Smooth muscle cell (in vitro differentiated cells): ENCODE results near the gene DRG2. TPM values are rescaled to one million over a fixed set of nuclear protein-coding genes. Genes with fewer than 3 reads are reported as not detected.

ENCODE experiments used
- DNase-seq: peaks from one replicate; lab custom pipeline; 2025; ENCODE audit not compliant: unreplicated experiment; lab: John Stamatoyannopoulos, UW
- H2AFZ ChIP-seq: fragments of 200-600 bp; sonication (generic); 2 replicates; pipeline ENCODE4 v1.6.0; 2016; ENCODE audit warnings: antibody characterized with exemption, low read depth, mild to moderate bottlenecking
- H3F3A ChIP-seq: fragments of 200-600 bp; sonication (generic); 2 replicates; pipeline ENCODE4 v1.6.0; 2017; ENCODE audit warnings: antibody characterized with exemption, low read depth
- H3K27ac ChIP-seq: fragments of 200-600 bp; sonication (generic); 2 replicates; pipeline ENCODE4 v1.5.1; 2016; ENCODE audit warnings: low read depth, mild to moderate bottlenecking
- H3K27me3 ChIP-seq: fragments of 200-600 bp; sonication (generic); 2 replicates; pipeline ENCODE4 v1.6.1; 2016; ENCODE audit warnings: low read depth, mild to moderate bottlenecking
- H3K36me3 ChIP-seq: fragments of 200-600 bp; sonication (generic); 2 replicates; pipeline ENCODE4 v1.5.1; 2016; ENCODE audit warnings: low read depth
- H3K4me1 ChIP-seq: fragments of 200-600 bp; sonication (generic); 2 replicates; pipeline ENCODE4 v1.5.1; 2016; ENCODE audit warnings: low read depth
- H3K4me2 ChIP-seq: fragments of 200-600 bp; sonication (generic); 2 replicates; pipeline ENCODE4 v1.6.0; 2016; ENCODE audit warnings: mild to moderate bottlenecking
- H3K4me3 ChIP-seq: fragments of 200-600 bp; sonication (generic); 2 replicates; pipeline ENCODE4 v1.5.1; 2016; ENCODE audit warnings: mild to moderate bottlenecking
- H3K79me2 ChIP-seq: fragments of 200-600 bp; sonication (generic); 2 replicates; pipeline ENCODE4 v1.6.0; 2016; ENCODE audit warnings: low read depth, mild to moderate bottlenecking
- H3K9ac ChIP-seq: fragments of 200-600 bp; sonication (generic); 2 replicates; pipeline ENCODE4 v1.6.0; 2016; ENCODE audit warnings: low read depth
- H3K9me3 ChIP-seq: fragments of 200-600 bp; sonication (generic); replicated peaks from 2 replicates; pipeline ENCODE4 v1.5.1; 2016; ENCODE audit warnings: low read depth
- H4K20me1 ChIP-seq: fragments of 200-600 bp; sonication (generic); 2 replicates; pipeline ENCODE4 v1.6.0; 2016; ENCODE audit warnings: low read depth
- CTCF ChIP-seq: fragments of 200-600 bp; sonication (generic); IDR thresholded peaks from 2 replicates; pipeline ENCODE4 v1.5.1; 2017; ENCODE audit warnings: borderline replicate concordance, mild to moderate bottlenecking, antibody characterized with exemption; ENCODE audit not compliant: insufficient read depth, poor library complexity, severe bottlenecking
- WGBS: methylation state at CpG from one replicate; pipeline ENCODE4 v1.1.7; 2016; ENCODE audit warnings: low lambda C conversion rate; 5-methylcytosine and 5-hydroxymethylcytosine counted together
- polyA plus RNA-seq: library from polyadenylated mRNA; unstranded; fragments of >200 nt; fragmentation: Nextera tagmentation; extraction: Ambion mirVana; gene quantifications from 2 replicates; pipeline ENCODE4 v1.2.1, GENCODE V29; 2016
- total RNA-seq: library from RNA; depleted of rRNA; stranded (reverse); fragments of >200 nt; gene quantifications from 2 replicates; pipeline ENCODE4 v1.2.3, GENCODE V29; 2014

Gene DRG2
- total and polyA plus RNA-seq, 2 experiments from 2014 or later, result 24.5 to 36.6 TPM

DNA sequence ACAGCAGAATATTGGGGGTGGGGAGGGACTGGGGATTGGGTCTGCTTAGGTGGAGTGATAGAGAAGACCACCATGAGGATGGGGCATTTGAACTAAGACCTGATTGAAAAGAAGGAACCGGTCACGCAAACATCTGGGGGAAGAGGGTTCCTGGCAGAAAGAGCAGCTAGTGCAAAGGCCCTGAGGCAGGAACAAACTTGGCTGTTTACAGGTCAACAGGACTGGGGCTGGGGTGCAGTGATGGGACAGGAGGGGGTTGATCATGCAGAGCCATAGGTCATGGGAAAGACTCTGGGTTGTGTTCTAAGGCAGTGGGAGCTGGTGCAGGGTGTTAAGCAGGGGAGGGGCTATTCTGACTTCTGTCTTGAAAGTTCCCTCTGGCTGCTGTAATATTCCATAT, 1.9 kb downstream of the DRG2 start:
- H3K36me3 ChIP-seq, result no peaks in the 10 kb centered on the region
- no peak overlapping the region for H3K27ac ChIP-seq
- H3K4me3 ChIP-seq, result no peak overlapping the region
- no peak for TF ChIP-seq CTCF
- no peaks in the 10 kb centered on the region for H3F3A ChIP-seq
- H3K4me1 ChIP-seq, result peaks cover 7% of the 10 kb centered on the region
- H3K27me3 ChIP-seq, result no peaks in the 10 kb centered on the region
- DNase-seq, result no peak
- H3K9me3 ChIP-seq, result no peaks in the 10 kb centered on the region
- H2AFZ ChIP-seq, result no peak overlapping the region
- no peak overlapping the region for H3K9ac ChIP-seq
- WGBS, result 98% methylated on average over 2 of the region's 2 CpGs
- H4K20me1 ChIP-seq, result no peaks in the 10 kb centered on the region
- no peak overlapping the region for H3K4me2 ChIP-seq
- H3K79me2 ChIP-seq, result peaks cover 5% of the 10 kb centered on the region

- TF ChIP-seq CTCF, result peak; percentile 15
- no peak overlapping the region for H3K27ac ChIP-seq
- H3K27me3 ChIP-seq, result no peaks in the 10 kb centered on the region
- no peak overlapping the region for H3K4me2 ChIP-seq
- no peaks in the 10 kb centered on the region for H4K20me1 ChIP-seq
- H3F3A ChIP-seq, result no peaks in the 10 kb centered on the region
- DNase-seq, result no peak
- H3K4me3 ChIP-seq, result no peak overlapping the region
- WGBS, result 89% methylated on average over 15 of the region's 15 CpGs
- H3K9me3 ChIP-seq, result no peaks in the 10 kb centered on the region
- H2AFZ ChIP-seq, result no peak overlapping the region
- H3K36me3 ChIP-seq, result peaks cover 3% of the 10 kb centered on the region
- H3K9ac ChIP-seq, result no peak overlapping the region
- H3K79me2 ChIP-seq, result no peaks in the 10 kb centered on the region
- H3K4me1 ChIP-seq, result peaks cover under 1% of the 10 kb centered on the region
Measured at GRCh38 chr17:18093616-18094408, 6.1 kb downstream of the DRG2 start.

DNA sequence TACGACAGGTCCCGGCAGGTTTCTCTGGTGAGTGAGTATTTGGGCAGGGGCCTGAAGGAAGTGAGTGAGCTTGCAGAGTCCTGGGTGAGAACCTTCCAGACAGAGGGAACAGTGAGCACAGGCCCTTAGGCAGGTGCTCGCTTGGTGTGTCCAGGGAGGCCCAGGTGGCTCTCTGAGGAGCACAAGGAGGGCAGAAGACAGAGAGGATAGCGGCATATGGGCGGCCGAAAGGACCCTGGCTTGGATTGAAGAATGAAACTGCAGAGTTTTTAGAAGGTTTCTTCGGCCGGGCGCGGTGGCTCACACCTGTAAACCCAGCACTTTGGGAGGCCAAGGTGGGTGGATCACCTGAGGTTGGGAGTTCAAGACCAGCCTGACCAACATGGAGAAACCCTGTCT, 6.7 kb downstream of the DRG2 start:
- WGBS, result 99% methylated on average over 10 of the region's 10 CpGs
- H3K36me3 ChIP-seq, result peaks cover 4% of the 10 kb centered on the region
- no peak overlapping the region for H3K4me3 ChIP-seq
- H3K9ac ChIP-seq, result no peak overlapping the region
- no peaks in the 10 kb centered on the region for H3K9me3 ChIP-seq
- no peak overlapping the region for H3K4me2 ChIP-seq
- H2AFZ ChIP-seq, result no peak overlapping the region
- H3K27me3 ChIP-seq, result no peaks in the 10 kb centered on the region
- no peak for DNase-seq
- H4K20me1 ChIP-seq, result no peaks in the 10 kb centered on the region
- no peaks in the 10 kb centered on the region for H3K79me2 ChIP-seq
- TF ChIP-seq CTCF, result no peak
- H3K27ac ChIP-seq, result no peak overlapping the region
- no peaks in the 10 kb centered on the region for H3F3A ChIP-seq
- H3K4me1 ChIP-seq, result no peaks in the 10 kb centered on the region

DNA sequence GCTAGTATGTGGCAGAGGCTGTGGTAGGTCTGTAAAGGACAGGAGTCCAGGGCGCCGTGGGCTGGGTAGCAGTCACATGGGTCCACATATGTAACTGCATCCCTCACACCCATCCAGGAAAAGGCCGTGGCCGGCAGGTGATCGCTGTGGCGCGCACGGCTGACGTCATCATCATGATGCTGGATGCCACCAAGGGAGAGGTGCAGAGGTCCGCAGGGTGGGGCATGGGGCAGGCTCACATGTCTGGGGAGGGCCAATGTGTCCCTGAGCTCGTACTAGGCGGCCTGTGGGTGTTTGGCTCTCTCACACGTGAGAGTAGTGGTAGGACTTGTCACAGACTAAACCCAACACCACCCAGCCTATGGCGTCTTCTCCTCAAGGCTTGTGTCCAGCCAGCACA, 11.8 kb downstream of the DRG2 start:
- TF ChIP-seq CTCF, result no peak
- Histone ChIP-seq H3K27me3 (no peaks in the 10 kb centered on the region), H3K79me2 (no peaks in the 10 kb centered on the region), H3K36me3 (peaks cover 4% of the 10 kb centered on the region), H3K27ac (no peak overlapping the region), H2AFZ (no peak overlapping the region), H3K4me3 (no peak overlapping the region), H3F3A (no peaks in the 10 kb centered on the region), H3K4me2 (no peak overlapping the region), H3K9ac (no peak overlapping the region), H3K9me3 (no peaks in the 10 kb centered on the region), H3K4me1 (no peaks in the 10 kb centered on the region), H4K20me1 (no peaks in the 10 kb centered on the region)
- 98% methylated on average over 14 of the region's 14 CpGs for WGBS
- no peak for DNase-seq
